ENCODE measurements around the gene IRF2. TPM values are rescaled to one million over a fixed set of nuclear protein-coding genes. Genes with fewer than 3 reads are reported as not detected.

The IRF2 gene
- total RNA-seq, 4 donors from 2014 or later: 32.6 to 38.1 (median 36.6) TPM

- no peak for TF ChIP-seq CTCF (IDR thresholded peaks at IDR 0.05; ENCODE audit: low read depth)
These were observed 669 bp downstream of the IRF2 start for GRCh38 chr4:184473499-184474262.

- TF ChIP-seq CTCF (IDR thresholded peaks at IDR 0.05; ENCODE audit: low read depth): no peak
These were observed 1.5 kb downstream of the IRF2 start for GRCh38 chr4:184472614-184473498.

GRCh38 chr4:184471881-184472613 lies 2.3 kb downstream of the IRF2 start:
- no peak for TF ChIP-seq CTCF (IDR thresholded peaks at IDR 0.05; ENCODE audit: low read depth)

- TF ChIP-seq CTCF (IDR thresholded peaks at IDR 0.05; ENCODE audit: low read depth): no peak
These were observed 3.6 kb downstream of the IRF2 start for GRCh38 chr4:184470785-184471110.

- TF ChIP-seq CTCF (IDR thresholded peaks at IDR 0.05; ENCODE audit: low read depth): no peak
These were observed 7.7 kb downstream of the IRF2 start for GRCh38 chr4:184466634-184467033.

- no peak for TF ChIP-seq CTCF (IDR thresholded peaks at IDR 0.05; ENCODE audit: low read depth)
These were observed 9.4 kb downstream of the IRF2 start for GRCh38 chr4:184464759-184465454.
